Liver (tissue), 3 donors: ENCODE measurements around the gene CTNS.

ENCODE experiments used
- GABPA ChIP-seq, 2 donors: IDR thresholded peaks in 1 of 2; conservative IDR thresholded peaks in 1 of 2; 2 replicates each; pipeline ENCODE4 v1.6.1; 2016; ENCODE audit warnings: antibody characterized with exemption in 2 of 2, mild to moderate bottlenecking in 1 of 2, moderate library complexity in 1 of 2
- RAD21 ChIP-seq, 2 donors: IDR thresholded peaks; 2 replicates each; pipeline ENCODE4 v1.6.1; 2016; ENCODE audit warnings: antibody characterized with exemption in 2 of 2, mild to moderate bottlenecking in 2 of 2
- TF ChIP-seq, protein P1 (sequence below): fragments of 150-350 bp; IDR thresholded peaks from 2 replicates; pipeline ENCODE4 v1.5.1; 2017; ENCODE audit warnings: improper control_type of control experiment, low read depth, low read length; ENCODE audit not compliant: missing input control
- donor health status: healthy.
- donor health status: healthy.

- TF ChIP-seq GABPA (IDR thresholded peaks at IDR 0.05 in 1 of 2, conservative IDR thresholded peaks at IDR 0.05 in 1 of 2) (no peak), RAD21 (IDR thresholded peaks at IDR 0.05) (no peak)
- TF ChIP-seq, protein P1, sequence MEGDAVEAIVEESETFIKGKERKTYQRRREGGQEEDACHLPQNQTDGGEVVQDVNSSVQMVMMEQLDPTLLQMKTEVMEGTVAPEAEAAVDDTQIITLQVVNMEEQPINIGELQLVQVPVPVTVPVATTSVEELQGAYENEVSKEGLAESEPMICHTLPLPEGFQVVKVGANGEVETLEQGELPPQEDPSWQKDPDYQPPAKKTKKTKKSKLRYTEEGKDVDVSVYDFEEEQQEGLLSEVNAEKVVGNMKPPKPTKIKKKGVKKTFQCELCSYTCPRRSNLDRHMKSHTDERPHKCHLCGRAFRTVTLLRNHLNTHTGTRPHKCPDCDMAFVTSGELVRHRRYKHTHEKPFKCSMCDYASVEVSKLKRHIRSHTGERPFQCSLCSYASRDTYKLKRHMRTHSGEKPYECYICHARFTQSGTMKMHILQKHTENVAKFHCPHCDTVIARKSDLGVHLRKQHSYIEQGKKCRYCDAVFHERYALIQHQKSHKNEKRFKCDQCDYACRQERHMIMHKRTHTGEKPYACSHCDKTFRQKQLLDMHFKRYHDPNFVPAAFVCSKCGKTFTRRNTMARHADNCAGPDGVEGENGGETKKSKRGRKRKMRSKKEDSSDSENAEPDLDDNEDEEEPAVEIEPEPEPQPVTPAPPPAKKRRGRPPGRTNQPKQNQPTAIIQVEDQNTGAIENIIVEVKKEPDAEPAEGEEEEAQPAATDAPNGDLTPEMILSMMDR: no peak
Observed at GRCh38 chr17:3622977-3623594, 13.5 kb upstream of the CTNS start.
